ENCODE measurements around the gene PHLDA1. TPM values are rescaled to one million over a fixed set of nuclear protein-coding genes. Genes with fewer than 3 reads are reported as not detected.

The PHLDA1 gene
- polyA plus RNA-seq, 1 donor (not counting 4 experiments of a cell fraction or from before 2014, with no cell fraction given), result 144 TPM

GRCh38 chr12:76023069-76023690 is 8.4 kb downstream of the PHLDA1 start:
- H3K4me2 ChIP-seq (ENCODE audit: control insufficient read depth, extremely low read depth, insufficient read depth, low read depth, low read length), result no peak overlapping the region
- TF ChIP-seq, protein P1, sequence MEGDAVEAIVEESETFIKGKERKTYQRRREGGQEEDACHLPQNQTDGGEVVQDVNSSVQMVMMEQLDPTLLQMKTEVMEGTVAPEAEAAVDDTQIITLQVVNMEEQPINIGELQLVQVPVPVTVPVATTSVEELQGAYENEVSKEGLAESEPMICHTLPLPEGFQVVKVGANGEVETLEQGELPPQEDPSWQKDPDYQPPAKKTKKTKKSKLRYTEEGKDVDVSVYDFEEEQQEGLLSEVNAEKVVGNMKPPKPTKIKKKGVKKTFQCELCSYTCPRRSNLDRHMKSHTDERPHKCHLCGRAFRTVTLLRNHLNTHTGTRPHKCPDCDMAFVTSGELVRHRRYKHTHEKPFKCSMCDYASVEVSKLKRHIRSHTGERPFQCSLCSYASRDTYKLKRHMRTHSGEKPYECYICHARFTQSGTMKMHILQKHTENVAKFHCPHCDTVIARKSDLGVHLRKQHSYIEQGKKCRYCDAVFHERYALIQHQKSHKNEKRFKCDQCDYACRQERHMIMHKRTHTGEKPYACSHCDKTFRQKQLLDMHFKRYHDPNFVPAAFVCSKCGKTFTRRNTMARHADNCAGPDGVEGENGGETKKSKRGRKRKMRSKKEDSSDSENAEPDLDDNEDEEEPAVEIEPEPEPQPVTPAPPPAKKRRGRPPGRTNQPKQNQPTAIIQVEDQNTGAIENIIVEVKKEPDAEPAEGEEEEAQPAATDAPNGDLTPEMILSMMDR (optimal IDR thresholded peaks at IDR 0.05 in 1 of 3, IDR thresholded peaks at IDR 0.05 in 1 of 3, conservative IDR thresholded peaks at IDR 0.05 in 1 of 3; ENCODE audit: extremely low read depth in 1 of 3, insufficient read depth in 2 of 3, low read length in 3 of 3), result no peak
- TF ChIP-seq EZH2 (IDR thresholded peaks at IDR 0.05; ENCODE audit: low read length), result no peak
- no peaks in the 10 kb centered on the region for H3K9me1 ChIP-seq (ENCODE audit: control insufficient read depth, extremely low read depth, insufficient read depth, low read length)
- DNase-seq (ENCODE audit: low read depth, low spot score) (no peak), FAIRE-seq (no peak)
- H3K4me3 ChIP-seq (ENCODE audit: control insufficient read depth in 2 of 3, extremely low read depth in 1 of 3, insufficient read depth in 2 of 3, low read depth in 1 of 3, low read length in 3 of 3), result no peak overlapping the region
- H2AFZ ChIP-seq (ENCODE audit: control insufficient read depth, low read length), result no peak overlapping the region
- no peak overlapping the region for H3K9ac ChIP-seq (ENCODE audit: control insufficient read depth, extremely low read depth, insufficient read depth, low read length)
- dilution Hi-C loops (cut with MboI; ENCODE audit: extremely low pct_ligation_motif_present, low sequenced_read_pairs), result no loop called here
- H3K9me3 ChIP-seq (ENCODE audit: control insufficient read depth, low read depth, low read length), result no peaks in the 10 kb centered on the region
- H4K20me1 ChIP-seq (ENCODE audit: control insufficient read depth, extremely low read depth, insufficient read depth, low read length), result no peaks in the 10 kb centered on the region
- no peaks in the 10 kb centered on the region for H3K79me2 ChIP-seq (ENCODE audit: control insufficient read depth, insufficient read depth, low read length)
- no peaks in the 10 kb centered on the region for H3K27me3 ChIP-seq (ENCODE audit: control insufficient read depth, extremely low read depth, insufficient read depth, low read length)
- H3K36me3 ChIP-seq (ENCODE audit: control insufficient read depth in 2 of 2, extremely low read depth in 1 of 2, insufficient read depth in 2 of 2, low read length in 2 of 2), result no peaks in the 10 kb centered on the region
- peaks cover 48% of the 10 kb centered on the region for H3K4me1 ChIP-seq (ENCODE audit: control insufficient read depth, extremely low read depth, insufficient read depth, low read length)
- peak overlapping the region; percentile 28 for H3K27ac ChIP-seq (ENCODE audit: control insufficient read depth, insufficient read depth, low read length)

- H3K9me1 ChIP-seq (ENCODE audit: control insufficient read depth, extremely low read depth, insufficient read depth, low read length), result no peaks in the 10 kb centered on the region
- FAIRE-seq (no peak), DNase-seq (ENCODE audit: low read depth, low spot score) (no peak)
- no peak overlapping the region for H3K4me3 ChIP-seq (ENCODE audit: control insufficient read depth in 2 of 3, extremely low read depth in 1 of 3, insufficient read depth in 2 of 3, low read depth in 1 of 3, low read length in 3 of 3)
- peak overlapping the region; percentile 28 for H3K27ac ChIP-seq (ENCODE audit: control insufficient read depth, insufficient read depth, low read length)
- no peaks in the 10 kb centered on the region for H3K36me3 ChIP-seq (ENCODE audit: control insufficient read depth in 2 of 2, extremely low read depth in 1 of 2, insufficient read depth in 2 of 2, low read length in 2 of 2)
- dilution Hi-C loops (cut with MboI; ENCODE audit: extremely low pct_ligation_motif_present, low sequenced_read_pairs), result no loop called here
- TF ChIP-seq, protein P1 (optimal IDR thresholded peaks at IDR 0.05 in 1 of 3, IDR thresholded peaks at IDR 0.05 in 1 of 3, conservative IDR thresholded peaks at IDR 0.05 in 1 of 3; ENCODE audit: extremely low read depth in 1 of 3, insufficient read depth in 2 of 3, low read length in 3 of 3), result no peak
- TF ChIP-seq EZH2 (IDR thresholded peaks at IDR 0.05; ENCODE audit: low read length), result no peak
- no peak overlapping the region for H3K4me2 ChIP-seq (ENCODE audit: control insufficient read depth, extremely low read depth, insufficient read depth, low read depth, low read length)
- no peaks in the 10 kb centered on the region for H3K27me3 ChIP-seq (ENCODE audit: control insufficient read depth, extremely low read depth, insufficient read depth, low read length)
- H3K9me3 ChIP-seq (ENCODE audit: control insufficient read depth, low read depth, low read length), result no peaks in the 10 kb centered on the region
- no peak overlapping the region for H2AFZ ChIP-seq (ENCODE audit: control insufficient read depth, low read length)
- H3K79me2 ChIP-seq (ENCODE audit: control insufficient read depth, insufficient read depth, low read length), result no peaks in the 10 kb centered on the region
- no peaks in the 10 kb centered on the region for H4K20me1 ChIP-seq (ENCODE audit: control insufficient read depth, extremely low read depth, insufficient read depth, low read length)
- H3K4me1 ChIP-seq (ENCODE audit: control insufficient read depth, extremely low read depth, insufficient read depth, low read length), result peaks cover 52% of the 10 kb centered on the region
- no peak overlapping the region for H3K9ac ChIP-seq (ENCODE audit: control insufficient read depth, extremely low read depth, insufficient read depth, low read length)
Observed at GRCh38 chr12:76022506-76022905, 9.1 kb downstream of the PHLDA1 start.

Measured in keratinocyte (primary cell).